ENCODE measurements around the gene LRRC8C.

- TF ChIP-seq CTCF (IDR thresholded peaks at IDR 0.05) (no peak), POLR2A (IDR thresholded peaks at IDR 0.05) (no peak), POLR2AphosphoS5 (IDR thresholded peaks at IDR 0.05) (no peak)
Observed at GRCh38 chr1:89698020-89698560, 65.2 kb downstream of the LRRC8C start.
